ENCODE data around the gene HDAC4.

DNA sequence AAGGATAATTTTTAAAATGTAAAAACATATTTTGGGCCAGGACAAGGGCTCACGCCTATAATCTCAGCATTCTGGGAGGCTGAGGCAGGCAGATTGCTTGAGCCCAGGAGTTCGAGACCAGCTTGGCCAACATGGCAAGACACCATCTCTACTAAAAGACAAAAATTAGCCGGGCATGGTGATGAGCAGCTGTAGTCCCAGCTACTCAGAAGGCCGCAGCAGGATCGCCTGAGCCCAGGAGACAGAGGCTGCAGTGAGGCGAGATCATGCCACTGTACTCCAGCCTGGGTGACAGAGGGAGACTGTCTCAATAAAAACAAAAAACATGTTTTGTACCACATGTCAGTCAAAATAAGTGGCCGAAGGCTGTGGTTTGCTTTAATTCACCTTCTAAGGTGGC is 122.5 kb downstream of the HDAC4 start:
- TF ChIP-seq, protein P1, sequence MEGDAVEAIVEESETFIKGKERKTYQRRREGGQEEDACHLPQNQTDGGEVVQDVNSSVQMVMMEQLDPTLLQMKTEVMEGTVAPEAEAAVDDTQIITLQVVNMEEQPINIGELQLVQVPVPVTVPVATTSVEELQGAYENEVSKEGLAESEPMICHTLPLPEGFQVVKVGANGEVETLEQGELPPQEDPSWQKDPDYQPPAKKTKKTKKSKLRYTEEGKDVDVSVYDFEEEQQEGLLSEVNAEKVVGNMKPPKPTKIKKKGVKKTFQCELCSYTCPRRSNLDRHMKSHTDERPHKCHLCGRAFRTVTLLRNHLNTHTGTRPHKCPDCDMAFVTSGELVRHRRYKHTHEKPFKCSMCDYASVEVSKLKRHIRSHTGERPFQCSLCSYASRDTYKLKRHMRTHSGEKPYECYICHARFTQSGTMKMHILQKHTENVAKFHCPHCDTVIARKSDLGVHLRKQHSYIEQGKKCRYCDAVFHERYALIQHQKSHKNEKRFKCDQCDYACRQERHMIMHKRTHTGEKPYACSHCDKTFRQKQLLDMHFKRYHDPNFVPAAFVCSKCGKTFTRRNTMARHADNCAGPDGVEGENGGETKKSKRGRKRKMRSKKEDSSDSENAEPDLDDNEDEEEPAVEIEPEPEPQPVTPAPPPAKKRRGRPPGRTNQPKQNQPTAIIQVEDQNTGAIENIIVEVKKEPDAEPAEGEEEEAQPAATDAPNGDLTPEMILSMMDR (IDR thresholded peaks at IDR 0.05; ENCODE audit: low read depth, low read length, missing input control), result no peak
- TF ChIP-seq RXRA (IDR thresholded peaks at IDR 0.05) (no peak), NR2F2 (IDR thresholded peaks at IDR 0.05) (no peak), TAF1 (conservative IDR thresholded peaks at IDR 0.05) (no peak), JUND (IDR thresholded peaks at IDR 0.05) (no peak), EGR1 (IDR thresholded peaks at IDR 0.05; ENCODE audit: low read depth in 2 of 2) (no peak)
- TF ChIP-seq, protein P2, sequence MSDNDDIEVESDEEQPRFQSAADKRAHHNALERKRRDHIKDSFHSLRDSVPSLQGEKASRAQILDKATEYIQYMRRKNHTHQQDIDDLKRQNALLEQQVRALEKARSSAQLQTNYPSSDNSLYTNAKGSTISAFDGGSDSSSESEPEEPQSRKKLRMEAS (IDR thresholded peaks at IDR 0.05), result no peak
- TF ChIP-seq, protein P3, sequence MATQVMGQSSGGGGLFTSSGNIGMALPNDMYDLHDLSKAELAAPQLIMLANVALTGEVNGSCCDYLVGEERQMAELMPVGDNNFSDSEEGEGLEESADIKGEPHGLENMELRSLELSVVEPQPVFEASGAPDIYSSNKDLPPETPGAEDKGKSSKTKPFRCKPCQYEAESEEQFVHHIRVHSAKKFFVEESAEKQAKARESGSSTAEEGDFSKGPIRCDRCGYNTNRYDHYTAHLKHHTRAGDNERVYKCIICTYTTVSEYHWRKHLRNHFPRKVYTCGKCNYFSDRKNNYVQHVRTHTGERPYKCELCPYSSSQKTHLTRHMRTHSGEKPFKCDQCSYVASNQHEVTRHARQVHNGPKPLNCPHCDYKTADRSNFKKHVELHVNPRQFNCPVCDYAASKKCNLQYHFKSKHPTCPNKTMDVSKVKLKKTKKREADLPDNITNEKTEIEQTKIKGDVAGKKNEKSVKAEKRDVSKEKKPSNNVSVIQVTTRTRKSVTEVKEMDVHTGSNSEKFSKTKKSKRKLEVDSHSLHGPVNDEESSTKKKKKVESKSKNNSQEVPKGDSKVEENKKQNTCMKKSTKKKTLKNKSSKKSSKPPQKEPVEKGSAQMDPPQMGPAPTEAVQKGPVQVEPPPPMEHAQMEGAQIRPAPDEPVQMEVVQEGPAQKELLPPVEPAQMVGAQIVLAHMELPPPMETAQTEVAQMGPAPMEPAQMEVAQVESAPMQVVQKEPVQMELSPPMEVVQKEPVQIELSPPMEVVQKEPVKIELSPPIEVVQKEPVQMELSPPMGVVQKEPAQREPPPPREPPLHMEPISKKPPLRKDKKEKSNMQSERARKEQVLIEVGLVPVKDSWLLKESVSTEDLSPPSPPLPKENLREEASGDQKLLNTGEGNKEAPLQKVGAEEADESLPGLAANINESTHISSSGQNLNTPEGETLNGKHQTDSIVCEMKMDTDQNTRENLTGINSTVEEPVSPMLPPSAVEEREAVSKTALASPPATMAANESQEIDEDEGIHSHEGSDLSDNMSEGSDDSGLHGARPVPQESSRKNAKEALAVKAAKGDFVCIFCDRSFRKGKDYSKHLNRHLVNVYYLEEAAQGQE (IDR thresholded peaks at IDR 0.05), result no peak
